IPS-NIHi7 (cell line): ENCODE data around the gene IGFALS.

Experiments used
- DNase-seq: peaks from one replicate; pipeline ENCODE4 v3.0.0; 2012; ENCODE audit warnings: mixed read lengths; ENCODE audit errors: extremely low spot score

The IGFALS gene

GRCh38 chr16:1776991-1777374 lies 16.5 kb downstream of the IGFALS start:
- DNase-seq = no peak

- no peak for DNase-seq
Measured at GRCh38 chr16:1776672-1776955, 16.9 kb downstream of the IGFALS start.

- DNase-seq = no peak
Measured at GRCh38 chr16:1775846-1776671, 17.4 kb downstream of the IGFALS start.

- DNase-seq = no peak
Measured at GRCh38 chr16:1775006-1775845, 18.3 kb downstream of the IGFALS start.

- no peak for DNase-seq
Measured at GRCh38 chr16:1774448-1774780, 19.1 kb downstream of the IGFALS start.

GRCh38 chr16:1773703-1774447 lies 19.6 kb downstream of the IGFALS start:
- DNase-seq = no peak

- DNase-seq = peak; percentile 84
Measured at GRCh38 chr16:1772908-1773702, 20.4 kb downstream of the IGFALS start, which contains the start of gene MRPS34. MRPS34 (minus strand) TSS chr16:1773134; CDS start chr16:1773119, 15 bp downstream.

- DNase-seq = no peak
Measured at GRCh38 chr16:1772362-1772907, 21.1 kb downstream of the IGFALS start, which contains the start of gene EME2. EME2 (plus strand) TSS chr16:1772810; CDS start chr16:1773228, 418 bp downstream.

- peak; percentile 39 for DNase-seq
Measured at GRCh38 chr16:1771864-1772361, 21.6 kb downstream of the IGFALS start.

- DNase-seq = peak; percentile 76
Measured at GRCh38 chr16:1771188-1771863, 22.2 kb downstream of the IGFALS start, which contains the start of gene NME3. NME3 (minus strand) TSS chr16:1771543; CDS start chr16:1771534, 9 bp downstream.

- no peak for DNase-seq
Measured at GRCh38 chr16:1770328-1771187, 22.9 kb downstream of the IGFALS start.

- no peak for DNase-seq
Measured at GRCh38 chr16:1769402-1770300, 23.9 kb downstream of the IGFALS start.

GRCh38 chr16:1768767-1769401 lies 24.6 kb downstream of the IGFALS start:
- no peak for DNase-seq

GRCh38 chr16:1768061-1768766 lies 25.3 kb downstream of the IGFALS start:
- DNase-seq = no peak

GRCh38 chr16:1767116-1767994 lies 26.1 kb downstream of the IGFALS start:
- DNase-seq = no peak

- DNase-seq = no peak
Measured at GRCh38 chr16:1766701-1767100, 26.8 kb downstream of the IGFALS start.
